ENCODE data around the gene PDCD2L.

DNA sequence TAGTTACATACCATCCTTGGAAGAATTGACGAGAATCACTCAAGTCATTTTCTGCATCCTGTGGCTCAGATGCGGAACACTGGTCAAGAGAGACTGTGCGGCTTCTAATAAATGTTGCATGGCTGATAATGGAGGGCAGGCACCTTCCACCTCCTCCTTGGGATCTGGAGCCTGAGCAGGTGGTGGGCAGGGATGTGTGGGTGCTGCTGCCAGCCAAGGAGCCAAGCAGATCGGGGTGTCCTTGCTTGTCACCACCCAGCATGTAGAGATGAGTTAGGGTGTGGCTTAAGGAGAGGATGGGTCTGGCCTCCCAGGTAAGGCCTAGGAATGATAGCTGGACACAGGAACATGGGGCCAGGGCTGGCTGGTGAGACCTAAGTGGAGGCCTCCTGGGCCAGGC, 21.7 kb upstream of the PDCD2L start:
- TF ChIP-seq, protein P1, sequence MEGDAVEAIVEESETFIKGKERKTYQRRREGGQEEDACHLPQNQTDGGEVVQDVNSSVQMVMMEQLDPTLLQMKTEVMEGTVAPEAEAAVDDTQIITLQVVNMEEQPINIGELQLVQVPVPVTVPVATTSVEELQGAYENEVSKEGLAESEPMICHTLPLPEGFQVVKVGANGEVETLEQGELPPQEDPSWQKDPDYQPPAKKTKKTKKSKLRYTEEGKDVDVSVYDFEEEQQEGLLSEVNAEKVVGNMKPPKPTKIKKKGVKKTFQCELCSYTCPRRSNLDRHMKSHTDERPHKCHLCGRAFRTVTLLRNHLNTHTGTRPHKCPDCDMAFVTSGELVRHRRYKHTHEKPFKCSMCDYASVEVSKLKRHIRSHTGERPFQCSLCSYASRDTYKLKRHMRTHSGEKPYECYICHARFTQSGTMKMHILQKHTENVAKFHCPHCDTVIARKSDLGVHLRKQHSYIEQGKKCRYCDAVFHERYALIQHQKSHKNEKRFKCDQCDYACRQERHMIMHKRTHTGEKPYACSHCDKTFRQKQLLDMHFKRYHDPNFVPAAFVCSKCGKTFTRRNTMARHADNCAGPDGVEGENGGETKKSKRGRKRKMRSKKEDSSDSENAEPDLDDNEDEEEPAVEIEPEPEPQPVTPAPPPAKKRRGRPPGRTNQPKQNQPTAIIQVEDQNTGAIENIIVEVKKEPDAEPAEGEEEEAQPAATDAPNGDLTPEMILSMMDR (IDR thresholded peaks at IDR 0.05 in 8 of 11, conservative IDR thresholded peaks at IDR 0.05 in 3 of 11), result no peak
- TF ChIP-seq POLR2A (IDR thresholded peaks at IDR 0.05) (no peak), POLR2AphosphoS5 (IDR thresholded peaks at IDR 0.05) (no peak)

Measured in spleen (tissue), 7 donors.